T-cell (primary cell): ENCODE data around the gene DNASE1L1. TPM values are rescaled to one million over a fixed set of nuclear protein-coding genes. Genes with fewer than 3 reads are reported as not detected.

ENCODE experiments used
- ATAC-seq, 4 experiments: fragments of 200-7000 bp in 3 of 4; fragments of 150-1000 bp in 1 of 4; cut with Tn5 transposase; replicated peaks in 1 of 4; 1 replicate in 3 of 4; 2 replicates in 1 of 4; pipeline ENCODE4 v1.10.0; 2021; ENCODE audit warnings: moderate library complexity in 3 of 4, mild to moderate bottlenecking in 2 of 4, moderate number of reproducible peaks in 1 of 4
- CTCF ChIA-PET, 2 donors: fragments of 300-600 bp; sonication (Branson Sonifier 250); formaldehyde crosslinking; loops; one replicate each; lab custom pipeline; 2022; ENCODE audit warnings: antibody characterized with exemption in 2 of 2; lab: Charles Lee
- POLR2A ChIA-PET, 2 donors: fragments of 300-600 bp; sonication (Branson Sonifier 250); formaldehyde crosslinking; loops; one replicate each; lab custom pipeline; 2022; ENCODE audit warnings: antibody characterized with exemption in 2 of 2; lab: Charles Lee
- DNase-seq, 35 experiments: peaks; one replicate each; pipeline versions ENCODE4 v3.0.0 to v3.0.0-alpha.2; 2013 to 2023
- H3K27ac ChIP-seq: one replicate; pipeline ENCODE4 v1.5.1; 2013; ENCODE audit warnings: low read length
- H3K27me3 ChIP-seq, 2 experiments: replicated peaks in 1 of 2; 1 replicate in 1 of 2; 2 replicates in 1 of 2; pipeline versions ENCODE4 v1.6.1 to v1.7.0; 2013; ENCODE audit warnings: low read length in 1 of 2, mixed read lengths in 1 of 2; ENCODE audit not compliant: control insufficient read depth in 2 of 2, insufficient read depth in 2 of 2; ENCODE audit errors: extremely low read depth in 1 of 2
- H3K36me3 ChIP-seq, 2 donors: 1 replicate in 1 of 2; 2 replicates in 1 of 2; pipeline versions ENCODE4 v1.6.1 to v1.7.0; 2013; ENCODE audit warnings: low read length in 1 of 2; ENCODE audit not compliant: control insufficient read depth in 2 of 2, insufficient read depth in 1 of 2; ENCODE audit errors: extremely low read depth in 1 of 2
- H3K4me1 ChIP-seq, 2 experiments: 1 replicate in 1 of 2; 2 replicates in 1 of 2; pipeline versions ENCODE4 v1.6.1 to v1.7.0; 2013; ENCODE audit warnings: low read length in 2 of 2, mixed read lengths in 1 of 2; ENCODE audit not compliant: insufficient read depth in 2 of 2, control insufficient read depth in 1 of 2; ENCODE audit errors: extremely low read depth in 1 of 2
- H3K4me3 ChIP-seq, 2 donors: 1 replicate in 1 of 2; 2 replicates in 1 of 2; pipeline versions ENCODE4 v1.5.1 to v1.7.0; 2013; ENCODE audit warnings: mild to moderate bottlenecking in 2 of 2, low read length in 1 of 2, moderate library complexity in 1 of 2; ENCODE audit not compliant: control insufficient read depth in 1 of 2; ENCODE audit errors: extremely low read depth in 1 of 2
- H3K9me3 ChIP-seq: 2 replicates; pipeline ENCODE4 v1.7.0; 2013
- H3K27ac Mint-ChIP-seq, 2 donors: one replicate each; pipeline ENCODE4 v1.8.0; 2020 to 2021; ENCODE audit warnings: mild to moderate bottlenecking in 2 of 2, mixed read lengths in 2 of 2
- H3K27me3 Mint-ChIP-seq, 2 donors: one replicate each; pipeline ENCODE4 v1.8.0; 2021 to 2022; ENCODE audit warnings: mixed read lengths in 2 of 2
- H3K36me3 Mint-ChIP-seq: one replicate; pipeline ENCODE4 v1.8.0; 2021; ENCODE audit warnings: mixed read lengths
- H3K4me1 Mint-ChIP-seq, 3 donors: one replicate each; pipeline ENCODE4 v1.8.0; 2020 to 2022; ENCODE audit warnings: mixed read lengths in 3 of 3, mild to moderate bottlenecking in 1 of 3
- H3K4me3 Mint-ChIP-seq, 3 donors: one replicate each; pipeline ENCODE4 v1.8.0; 2020 to 2022; ENCODE audit warnings: mild to moderate bottlenecking in 3 of 3, mixed read lengths in 3 of 3, moderate library complexity in 3 of 3
- H3K9me3 Mint-ChIP-seq, 3 donors: one replicate each; pipeline ENCODE4 v1.8.0; 2020 to 2022; ENCODE audit warnings: mixed read lengths in 3 of 3
- WGBS: methylation state at CpG from one replicate; pipeline ENCODE4 v1.1.5; 2013; ENCODE audit warnings: missing lambda C conversion rate; ENCODE audit not compliant: insufficient coverage; 5-methylcytosine and 5-hydroxymethylcytosine counted together
- total RNA-seq, 35 experiments: library from RNA in 6 of 35; stranded (reverse) in 6 of 35; fragments of 120-200 nt in 1 of 35; gene quantifications; one replicate each; pipeline versions ENCODE4 v1.2.1 to v1.2.4 and lab custom pipeline; 2013 to 2026

DNASE1L1 gene
- total RNA-seq, 5 donors from 2014 or later (not counting 1 experiment from before 2014, with no cell fraction given) = 22.6 to 31.3 (median 25.5) TPM

- H3K4me3 ChIP-seq = no peak overlapping the region
- H3K27ac Mint-ChIP-seq = peak overlapping the region; percentile 22 to 52
- peaks cover 10% of the 10 kb centered on the region for H3K36me3 Mint-ChIP-seq
- CTCF ChIA-PET = no interaction called here
- no peak for DNase-seq
- 94% methylated on average over 6 of the region's 20 CpGs for WGBS
- H3K4me1 ChIP-seq = peaks cover 0 to 82% of the 10 kb centered on the region in 2 experiments
- peak overlapping the region in 1 of 3 donors; percentile 24 for H3K4me3 Mint-ChIP-seq
- no peaks in the 10 kb centered on the region for H3K27me3 ChIP-seq
- POLR2A ChIA-PET = no interaction called here
- no peaks in the 10 kb centered on the region for H3K9me3 ChIP-seq
- H3K4me1 Mint-ChIP-seq = peaks cover 23 to 37% (median 29%) of the 10 kb centered on the region in 3 donors
- peaks cover 5 to 78% of the 10 kb centered on the region in 2 donors for H3K36me3 ChIP-seq
- H3K27me3 Mint-ChIP-seq = no peaks in the 10 kb centered on the region
- ATAC-seq = no peak
- no peak overlapping the region for H3K27ac ChIP-seq
- H3K9me3 Mint-ChIP-seq = no peaks in the 10 kb centered on the region
Measured at GRCh38 chrX:154365052-154365600, 43.9 kb downstream of the DNASE1L1 start.

GRCh38 chrX:154363706-154364439 is 45.2 kb downstream of the DNASE1L1 start:
- no peak overlapping the region for H3K4me3 Mint-ChIP-seq
- POLR2A ChIA-PET = no interaction called here
- peaks cover 23 to 39% (median 25%) of the 10 kb centered on the region in 3 donors for H3K4me1 Mint-ChIP-seq

GRCh38 chrX:154362085-154362742 is 46.8 kb downstream of the DNASE1L1 start:
- CTCF ChIA-PET = no interaction called here
- H3K27ac ChIP-seq = peak overlapping the region; percentile 64

More at GRCh38 chrX:154363706-154364439, 45.2 kb downstream of the DNASE1L1 start:
- no peaks in the 10 kb centered on the region for H3K27me3 Mint-ChIP-seq
- Histone ChIP-seq H3K9me3 (no peaks in the 10 kb centered on the region), H3K4me1 (peaks cover 0 to 92% of the 10 kb centered on the region in 2 experiments), H3K36me3 (peaks cover 12 to 88% of the 10 kb centered on the region in 2 donors), H3K27ac (no peak overlapping the region), H3K4me3 (no peak overlapping the region), H3K27me3 (no peaks in the 10 kb centered on the region)
- no peak for DNase-seq
- CTCF ChIA-PET = no interaction called here
- peaks cover 10% of the 10 kb centered on the region for H3K36me3 Mint-ChIP-seq
- H3K27ac Mint-ChIP-seq = peak overlapping the region; percentile 22 to 27
- 88% methylated on average over 10 of the region's 20 CpGs for WGBS
- ATAC-seq = no peak
- H3K9me3 Mint-ChIP-seq = no peaks in the 10 kb centered on the region

GRCh38 chrX:154360155-154360713 is 48.8 kb downstream of the DNASE1L1 start:
- H3K9me3 ChIP-seq = no peaks in the 10 kb centered on the region
- ATAC-seq = no peak
- Mint-ChIP-seq H3K27ac (peak overlapping the region in 1 of 2 donors; percentile 34), H3K4me3 (no peak overlapping the region), H3K36me3 (peaks cover 14% of the 10 kb centered on the region), H3K4me1 (peaks cover 9 to 44% (median 20%) of the 10 kb centered on the region in 3 donors), H3K9me3 (no peaks in the 10 kb centered on the region), H3K27me3 (no peaks in the 10 kb centered on the region)
- POLR2A ChIA-PET = interaction anchor here in 1 of 2 donors (0.7 kb wide), 1 partner anchor 183 kb away, joined by 10 read pairs; no protein-coding TSS in a partner anchor
- H3K4me3 ChIP-seq = no peak overlapping the region
- no peak for DNase-seq
- H3K27me3 ChIP-seq = no peaks in the 10 kb centered on the region
- H3K27ac ChIP-seq = peak overlapping the region; percentile 52
- CTCF ChIA-PET = no interaction called here
- H3K36me3 ChIP-seq = peaks cover 16 to 90% of the 10 kb centered on the region in 2 donors
- peaks cover 0 to 92% of the 10 kb centered on the region in 2 experiments for H3K4me1 ChIP-seq
- WGBS = 94% methylated on average over 10 of the region's 34 CpGs

More at GRCh38 chrX:154362085-154362742, 46.8 kb downstream of the DNASE1L1 start:
- Histone ChIP-seq H3K4me1 (peaks cover 0 to 92% of the 10 kb centered on the region in 2 experiments), H3K9me3 (no peaks in the 10 kb centered on the region), H3K4me3 (no peak overlapping the region), H3K27me3 (no peaks in the 10 kb centered on the region), H3K36me3 (peaks cover 16 to 93% of the 10 kb centered on the region in 2 donors)
- H3K27ac Mint-ChIP-seq = peak overlapping the region in 1 of 2 donors; percentile 39
- H3K4me1 Mint-ChIP-seq = peaks cover 16 to 43% (median 21%) of the 10 kb centered on the region in 3 donors
- H3K9me3 Mint-ChIP-seq = no peaks in the 10 kb centered on the region
- 92% methylated on average over 19 of the region's 30 CpGs for WGBS
- DNase-seq = no peak
- H3K4me3 Mint-ChIP-seq = no peak overlapping the region
- no peak for ATAC-seq
- POLR2A ChIA-PET = interaction anchor here in 1 of 2 donors (0.6 kb wide), 1 partner anchor 89 kb away, joined by 19 read pairs; no protein-coding TSS in a partner anchor
- no peaks in the 10 kb centered on the region for H3K27me3 Mint-ChIP-seq
- H3K36me3 Mint-ChIP-seq = peaks cover 14% of the 10 kb centered on the region

GRCh38 chrX:154359362-154360154 is 49.5 kb downstream of the DNASE1L1 start:
- H3K27ac Mint-ChIP-seq = no peak overlapping the region
- ChIA-PET CTCF (no interaction called here), POLR2A (no interaction called here)
- H3K9me3 Mint-ChIP-seq = no peaks in the 10 kb centered on the region
- peaks cover 5 to 44% (median 16%) of the 10 kb centered on the region in 3 donors for H3K4me1 Mint-ChIP-seq
- Histone ChIP-seq H3K4me1 (peaks cover 0 to 92% of the 10 kb centered on the region in 2 experiments), H3K9me3 (no peaks in the 10 kb centered on the region), H3K36me3 (peaks cover 16 to 89% of the 10 kb centered on the region in 2 donors), H3K27me3 (no peaks in the 10 kb centered on the region), H3K27ac (peak overlapping the region; percentile 52), H3K4me3 (no peak overlapping the region)
- DNase-seq = no peak
- WGBS = 93% methylated on average over 20 of the region's 41 CpGs
- ATAC-seq = no peak
- H3K4me3 Mint-ChIP-seq = no peak overlapping the region
- H3K36me3 Mint-ChIP-seq = peaks cover 11% of the 10 kb centered on the region
- no peaks in the 10 kb centered on the region for H3K27me3 Mint-ChIP-seq
